Measurements from ENCODE around the gene GXYLT2. TPM values are rescaled to one million over a fixed set of nuclear protein-coding genes. Genes with fewer than 3 reads are reported as not detected.

The GXYLT2 gene
- total RNA-seq, 4 donors from 2014 or later, result 16.2 to 23.6 (median 19.6) TPM

DNA sequence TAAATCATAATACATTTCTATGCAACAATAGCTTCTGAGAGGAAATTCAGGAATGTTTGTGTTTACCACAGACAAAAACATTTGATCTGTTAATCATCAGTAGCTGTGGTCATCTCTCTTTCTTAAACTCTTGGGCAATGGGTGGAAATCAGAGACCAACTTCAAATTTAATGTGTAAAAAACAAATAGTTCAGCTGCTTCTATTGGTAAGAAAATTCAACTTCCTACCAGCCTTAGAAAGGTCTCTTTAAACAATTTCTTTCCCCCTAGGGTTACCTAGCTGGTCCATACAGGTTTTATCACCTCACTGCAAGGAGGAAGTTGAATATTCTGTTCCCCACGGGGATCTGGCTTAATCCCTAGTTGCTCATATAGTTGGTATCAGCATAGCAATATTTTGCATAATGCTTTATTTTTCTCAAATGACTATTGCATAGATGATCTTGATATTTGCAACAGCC, 88.5 kb downstream of the GXYLT2 start:
- H3K27ac ChIP-seq, result no peak overlapping the region
- 84 to 92% methylated on average over 1 of the region's 1 CpG for WGBS, 2 donors
- H3K9me3 ChIP-seq, result no peaks in the 10 kb centered on the region
- intact Hi-C loops (cut with DNase I), result no loop called here
- TF ChIP-seq, protein P1, sequence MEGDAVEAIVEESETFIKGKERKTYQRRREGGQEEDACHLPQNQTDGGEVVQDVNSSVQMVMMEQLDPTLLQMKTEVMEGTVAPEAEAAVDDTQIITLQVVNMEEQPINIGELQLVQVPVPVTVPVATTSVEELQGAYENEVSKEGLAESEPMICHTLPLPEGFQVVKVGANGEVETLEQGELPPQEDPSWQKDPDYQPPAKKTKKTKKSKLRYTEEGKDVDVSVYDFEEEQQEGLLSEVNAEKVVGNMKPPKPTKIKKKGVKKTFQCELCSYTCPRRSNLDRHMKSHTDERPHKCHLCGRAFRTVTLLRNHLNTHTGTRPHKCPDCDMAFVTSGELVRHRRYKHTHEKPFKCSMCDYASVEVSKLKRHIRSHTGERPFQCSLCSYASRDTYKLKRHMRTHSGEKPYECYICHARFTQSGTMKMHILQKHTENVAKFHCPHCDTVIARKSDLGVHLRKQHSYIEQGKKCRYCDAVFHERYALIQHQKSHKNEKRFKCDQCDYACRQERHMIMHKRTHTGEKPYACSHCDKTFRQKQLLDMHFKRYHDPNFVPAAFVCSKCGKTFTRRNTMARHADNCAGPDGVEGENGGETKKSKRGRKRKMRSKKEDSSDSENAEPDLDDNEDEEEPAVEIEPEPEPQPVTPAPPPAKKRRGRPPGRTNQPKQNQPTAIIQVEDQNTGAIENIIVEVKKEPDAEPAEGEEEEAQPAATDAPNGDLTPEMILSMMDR (IDR thresholded peaks at IDR 0.05), result no peak
- TF ChIP-seq POLR2A (IDR thresholded peaks at IDR 0.05), result no peak
- no peaks in the 10 kb centered on the region for H3K4me1 ChIP-seq
- DNase-seq, result no peak
- no peaks in the 10 kb centered on the region for H3K27me3 ChIP-seq
- no peaks in the 10 kb centered on the region for H3K36me3 ChIP-seq
- no peak overlapping the region for H3K4me3 ChIP-seq (replicated peaks in 1 of 3)

DNA sequence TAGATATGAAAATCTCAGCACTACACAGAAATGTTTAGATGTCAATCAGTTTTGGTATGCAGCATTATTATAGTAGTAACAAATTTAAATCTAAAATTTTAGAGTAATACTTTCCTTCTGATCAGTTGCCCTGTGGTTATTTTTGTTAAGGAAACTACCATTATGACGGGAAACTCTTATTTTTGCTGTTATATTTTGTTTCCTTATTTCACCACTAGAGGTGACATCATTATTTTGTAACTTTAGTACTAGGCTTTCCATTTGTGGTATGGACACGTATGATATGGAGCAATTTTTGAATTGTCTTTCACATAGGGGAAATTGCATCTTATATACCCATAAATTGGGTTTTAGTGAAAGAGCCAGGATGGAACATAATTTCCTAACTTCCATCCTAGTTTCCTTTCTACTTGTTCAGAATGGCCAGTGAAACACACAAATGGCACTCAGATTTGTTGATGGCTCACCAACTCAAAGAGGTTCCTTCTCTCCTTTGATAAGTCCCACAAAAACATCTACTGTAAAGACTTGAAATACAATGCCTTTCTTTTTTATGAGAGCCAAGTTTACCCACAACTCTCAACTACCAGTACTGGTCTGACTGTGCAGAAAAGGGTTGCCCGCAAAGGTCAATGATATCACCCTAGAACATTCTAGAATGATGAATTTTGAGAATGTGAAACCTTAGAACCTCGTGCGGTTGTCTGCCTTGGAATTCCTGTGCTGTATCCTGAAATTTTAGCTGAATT, 89.4 kb downstream of the GXYLT2 start:
- H3K27ac ChIP-seq, result no peak overlapping the region
- DNase-seq, result no peak
- no peaks in the 10 kb centered on the region for H3K36me3 ChIP-seq
- no peaks in the 10 kb centered on the region for H3K4me1 ChIP-seq
- no peak overlapping the region for H3K4me3 ChIP-seq (replicated peaks in 1 of 3)
- no peaks in the 10 kb centered on the region for H3K27me3 ChIP-seq
- no peaks in the 10 kb centered on the region for H3K9me3 ChIP-seq
- 78 to 83% methylated on average over 5 of the region's 5 CpGs for WGBS, 2 donors
- intact Hi-C loops (cut with DNase I), result no loop called here
- TF ChIP-seq, protein P1 (IDR thresholded peaks at IDR 0.05), result peak in 1 of 6 experiments; percentile 6
- TF ChIP-seq POLR2A (IDR thresholded peaks at IDR 0.05), result no peak

DNA sequence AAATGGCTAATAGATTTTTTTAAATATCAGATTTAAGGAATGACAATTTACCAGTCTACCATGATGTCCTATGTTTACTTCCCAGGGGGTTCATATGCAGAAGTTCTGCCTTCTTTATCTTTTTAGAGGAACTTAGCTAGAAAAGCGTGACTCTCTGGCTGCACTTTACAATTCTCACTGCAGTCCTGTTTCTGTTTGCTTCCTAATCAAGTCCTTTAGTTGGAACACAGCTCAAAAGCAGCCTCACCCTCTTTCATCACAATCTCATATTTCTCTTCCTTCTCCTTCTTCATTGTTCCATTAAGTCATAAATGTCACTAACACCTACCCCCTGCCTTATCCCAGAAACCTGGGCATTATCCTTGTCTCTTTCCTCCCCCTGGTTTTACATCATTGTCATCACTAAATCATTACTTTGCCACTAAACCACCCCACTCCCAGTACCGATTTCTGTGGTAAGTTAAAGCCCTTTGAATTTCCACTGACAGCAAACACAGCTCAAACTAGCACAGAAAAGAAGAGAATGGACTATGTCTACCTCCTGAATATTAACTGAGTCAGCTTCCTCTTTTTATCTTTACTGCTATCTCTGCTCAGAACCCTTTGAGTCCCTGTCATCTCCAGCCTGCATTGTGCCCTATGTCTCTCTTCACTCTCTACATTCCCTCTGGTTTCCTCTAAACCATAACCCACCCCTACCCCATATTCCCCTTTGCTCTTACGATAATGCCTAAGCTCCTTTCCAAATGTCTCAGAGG, 94.9 kb downstream of the GXYLT2 start:
- no peaks in the 10 kb centered on the region for H3K27me3 ChIP-seq
- H3K4me3 ChIP-seq (replicated peaks in 1 of 3), result no peak overlapping the region
- no peak for DNase-seq
- no peaks in the 10 kb centered on the region for H3K4me1 ChIP-seq
- TF ChIP-seq POLR2A (IDR thresholded peaks at IDR 0.05), result no peak
- TF ChIP-seq, protein P1 (IDR thresholded peaks at IDR 0.05), result no peak
- 89 to 96% methylated on average over 3 of the region's 3 CpGs for WGBS, 2 donors
- H3K27ac ChIP-seq, result no peak overlapping the region
- H3K36me3 ChIP-seq, result no peaks in the 10 kb centered on the region
- no peaks in the 10 kb centered on the region for H3K9me3 ChIP-seq
- intact Hi-C loops (cut with DNase I), result no loop called here

DNA sequence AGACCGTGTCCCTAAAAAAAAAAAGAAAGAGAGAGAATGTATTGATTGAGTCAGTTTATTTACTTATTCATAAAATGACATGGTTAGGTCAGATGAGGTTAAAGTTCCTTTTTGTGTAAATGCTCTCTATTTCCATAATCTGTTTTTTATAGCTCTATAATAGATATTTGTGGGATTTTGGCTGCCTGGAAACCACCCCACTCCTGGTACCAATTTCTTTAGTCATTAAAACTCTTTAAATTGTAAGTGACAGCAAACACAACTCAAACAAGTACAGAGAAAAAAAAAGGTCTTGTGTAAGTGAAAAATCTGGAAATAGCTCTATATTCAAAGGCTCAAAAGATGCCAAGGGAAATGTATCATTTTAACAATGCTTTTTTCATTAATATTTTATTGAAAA, 97.7 kb downstream of the GXYLT2 start:
- Histone ChIP-seq H3K27me3 (no peaks in the 10 kb centered on the region), H3K27ac (no peak overlapping the region), H3K4me3 (replicated peaks in 1 of 3) (no peak overlapping the region), H3K4me1 (no peaks in the 10 kb centered on the region), H3K36me3 (no peaks in the 10 kb centered on the region), H3K9me3 (no peaks in the 10 kb centered on the region)
- WGBS, 2 donors, result 88 to 100% methylated on average over 1 of the region's 1 CpG
- intact Hi-C loops (cut with DNase I), result no loop called here
- no peak for TF ChIP-seq POLR2A (IDR thresholded peaks at IDR 0.05)
- TF ChIP-seq, protein P1 (IDR thresholded peaks at IDR 0.05), result no peak
- no peak for DNase-seq

Data from thyroid gland (tissue), 4 donors.